DMS79 (cell line): ENCODE data around the gene VPREB3.
"Not testable (repeated sequence)": the region's sequence is repeated elsewhere in the genome, so short reads cannot be mapped to it uniquely, and the experiment has no call there.

ENCODE experiments used
- DNase-seq: peaks from one replicate; lab custom pipeline; 2025; lab: John Stamatoyannopoulos, UW

Gene VPREB3

DNA sequence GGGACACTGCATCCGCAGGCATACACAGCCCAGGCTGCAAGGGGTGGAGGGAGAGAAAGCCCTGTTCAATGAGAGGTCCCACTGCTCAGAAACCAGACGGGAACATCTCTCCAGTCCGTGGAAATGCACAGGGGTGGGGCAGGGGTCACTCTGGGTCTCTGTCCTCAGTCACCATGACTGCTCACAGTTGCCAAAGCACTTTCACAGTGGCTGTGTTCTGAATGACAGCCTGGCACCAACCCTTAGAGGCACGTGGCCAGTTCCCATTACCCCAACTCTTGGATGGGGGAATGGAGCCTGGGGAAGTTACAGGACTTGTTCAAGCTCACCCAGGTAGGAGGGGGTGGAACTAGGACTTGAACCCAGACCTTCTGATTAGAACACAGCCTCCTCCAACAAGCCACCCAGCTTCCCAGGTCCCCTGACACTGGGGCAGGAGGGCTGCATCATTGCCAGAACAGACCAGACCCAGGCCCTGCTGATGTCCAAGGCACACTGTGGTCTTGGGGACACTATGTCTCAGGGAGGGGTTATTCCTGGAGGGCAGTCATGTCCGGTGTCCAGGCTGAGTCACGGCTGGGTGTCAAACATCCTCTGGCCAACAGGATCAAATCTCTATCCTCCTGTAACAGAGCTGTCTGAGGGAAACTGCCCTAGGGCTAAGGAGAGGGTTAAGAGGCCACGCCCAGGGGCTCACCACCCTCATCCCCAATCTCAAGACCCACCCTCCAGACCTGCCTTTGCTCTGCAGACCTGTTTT is 11.5 kb downstream of the VPREB3 start:
- no peak for DNase-seq

GRCh38 chr22:23737696-23738095 is 16.5 kb downstream of the VPREB3 start:
- DNase-seq = no peak

GRCh38 chr22:23728108-23728507 is 26.1 kb downstream of the VPREB3 start:
- DNase-seq = not testable (repeated sequence)

DNA sequence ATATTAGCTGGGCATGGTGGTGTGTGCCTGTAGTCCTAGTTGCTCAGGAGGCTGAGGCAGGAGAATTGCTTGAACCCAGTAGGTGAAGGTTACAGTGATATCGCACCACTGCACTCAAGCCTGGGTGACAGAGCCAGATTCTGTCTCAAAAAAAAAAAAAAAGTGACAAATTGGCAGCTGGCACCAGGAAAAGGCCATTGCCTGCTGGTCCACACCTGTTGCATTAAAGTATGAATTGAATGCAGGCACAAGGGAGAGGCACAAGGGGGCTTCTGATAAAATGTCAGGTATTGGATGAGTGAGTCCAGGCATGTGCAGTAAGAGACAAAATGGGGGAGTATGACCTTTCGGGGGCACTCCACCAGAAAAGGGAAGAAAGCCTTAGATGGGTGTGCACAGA is 31.5 kb downstream of the VPREB3 start:
- no peak for DNase-seq

DNA sequence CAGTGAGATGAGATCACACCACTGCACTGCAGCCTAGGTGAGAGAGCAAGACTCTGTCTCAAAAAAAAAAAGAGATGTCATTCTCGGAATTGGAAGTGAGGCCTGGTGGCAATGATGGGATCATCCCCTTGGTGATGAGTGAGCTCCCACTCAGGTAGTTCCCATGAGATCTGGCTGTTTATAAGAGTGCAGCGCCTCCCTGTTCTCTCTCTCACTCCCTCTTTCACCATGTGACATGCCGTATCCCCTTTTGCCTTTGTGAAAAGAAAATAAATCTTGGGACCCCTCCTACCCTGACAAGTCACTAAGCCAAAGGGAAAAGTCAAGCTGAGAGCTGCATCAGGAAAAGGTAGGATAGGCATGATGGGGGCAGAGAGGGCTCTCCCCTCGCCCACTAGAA is 32.1 kb downstream of the VPREB3 start:
- no peak for DNase-seq

GRCh38 chr22:23720855-23721254 is 33.4 kb downstream of the VPREB3 start:
- no peak for DNase-seq

DNA sequence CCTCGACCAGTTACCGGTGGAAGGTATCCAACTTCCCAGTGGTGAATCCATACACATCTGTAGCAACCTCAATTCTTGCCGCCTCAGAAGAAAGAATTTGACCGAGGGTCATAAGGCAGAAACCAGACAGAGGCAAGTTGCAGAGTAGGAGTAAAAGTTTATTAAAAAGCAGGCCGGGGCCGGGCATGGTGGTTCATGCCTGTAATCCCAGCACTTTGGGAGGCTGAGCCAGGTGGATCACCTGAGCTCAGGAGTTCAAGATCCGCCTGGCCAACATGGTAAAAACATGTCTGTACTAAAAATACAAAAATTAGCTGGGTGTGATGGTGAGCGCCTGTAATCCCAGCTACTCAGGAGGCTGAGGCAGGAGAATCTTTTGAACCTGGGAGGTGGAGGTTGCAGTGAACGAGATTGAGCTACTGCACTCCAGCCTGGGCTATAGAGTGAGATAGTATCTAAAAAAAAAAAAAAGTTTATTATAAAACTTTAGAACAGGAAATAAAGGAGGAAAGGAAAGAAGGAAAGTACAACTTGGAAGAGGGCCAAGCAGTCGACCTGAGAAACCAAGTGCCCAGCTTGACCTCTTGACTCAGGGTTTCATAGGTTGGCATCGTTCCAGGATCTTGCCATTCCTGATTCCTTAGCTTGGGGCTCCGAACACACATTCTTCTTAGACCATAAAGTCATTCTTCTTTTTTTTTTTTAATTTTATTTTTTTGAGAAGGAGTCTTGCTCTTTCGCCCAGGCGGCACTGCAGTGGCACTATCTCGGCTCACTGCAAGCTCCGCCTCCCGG is 35.7 kb downstream of the VPREB3 start:
- DNase-seq = no peak

- DNase-seq = peak; percentile 42
Observed at GRCh38 chr22:23716811-23717801, 37.1 kb downstream of the VPREB3 start.

DNA sequence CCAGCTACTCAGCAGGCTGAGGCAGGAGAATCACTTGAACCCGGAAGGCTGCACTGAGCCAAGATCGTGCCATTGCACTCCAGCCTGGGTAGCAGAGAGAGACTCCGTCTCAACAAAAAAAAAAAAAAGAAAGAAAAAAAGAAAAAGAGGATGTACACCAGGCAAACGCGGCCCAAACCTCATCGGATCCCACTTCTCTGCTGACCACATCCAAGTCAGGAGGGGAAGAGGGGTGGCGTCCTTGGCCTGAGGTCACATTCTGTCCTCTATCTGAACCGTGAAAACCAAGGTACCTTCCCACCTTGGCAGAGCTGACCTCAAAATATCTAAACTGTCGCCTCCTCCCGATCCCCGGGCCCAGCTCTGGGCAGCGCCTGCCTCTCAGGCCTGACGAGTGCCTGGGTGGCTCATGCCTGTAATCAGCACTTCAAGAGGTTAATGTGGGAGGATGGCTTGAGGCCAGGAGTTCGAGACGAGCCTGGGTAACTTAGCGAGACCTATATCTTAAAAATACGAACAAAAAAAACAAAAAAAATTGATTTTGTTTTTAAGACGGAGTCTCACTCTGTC is 38.3 kb downstream of the VPREB3 start:
- DNase-seq = no peak

DNA sequence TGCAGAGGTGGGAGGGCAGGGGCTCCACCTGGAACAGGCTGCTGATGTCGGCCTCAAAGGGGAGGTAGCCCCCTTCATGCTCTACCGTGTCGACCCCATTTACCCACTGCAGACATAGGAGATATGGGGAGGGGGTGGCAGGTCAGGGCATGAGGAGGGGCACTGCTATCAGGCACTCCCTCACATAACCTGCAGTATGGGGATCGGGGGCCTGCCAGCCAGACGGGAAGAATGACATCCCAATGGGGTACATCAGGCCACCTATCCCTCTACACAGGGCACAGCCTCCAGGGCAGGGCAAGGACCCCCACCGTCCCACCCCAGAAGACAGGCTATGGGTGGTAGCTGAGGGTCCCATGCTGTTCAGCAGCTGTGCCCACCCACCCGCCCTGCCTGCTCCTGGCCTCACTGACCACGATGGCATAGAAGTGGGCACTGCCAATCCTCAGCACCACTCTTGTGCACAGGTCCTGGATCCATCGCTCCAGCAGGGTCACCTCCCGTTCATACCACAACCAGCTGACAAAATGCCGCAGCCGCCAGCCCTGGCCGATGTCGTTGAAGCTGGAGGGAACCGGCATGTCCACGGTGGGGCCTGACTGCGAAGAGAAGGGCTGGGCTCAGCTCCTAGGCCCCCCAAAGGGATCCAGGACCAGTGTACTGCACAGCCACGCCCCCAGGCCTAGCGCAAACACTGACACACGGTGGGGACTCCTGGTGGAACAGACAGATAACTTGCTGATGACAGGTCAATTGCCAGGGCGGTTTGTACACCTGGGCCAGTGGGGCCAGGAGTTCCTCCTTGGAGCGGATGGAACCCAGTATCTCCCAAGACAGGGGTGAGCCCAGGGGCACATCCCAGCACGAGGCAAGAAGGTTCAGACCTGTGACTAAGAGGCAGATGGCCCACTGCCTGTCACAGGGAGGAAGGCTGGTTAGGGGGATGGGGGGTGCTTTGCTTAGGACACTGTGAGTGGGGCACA is 39.3 kb downstream of the VPREB3 start:
- DNase-seq = no peak

- DNase-seq = no peak
Observed at GRCh38 chr22:23713696-23714595, 40.3 kb downstream of the VPREB3 start.

GRCh38 chr22:23712256-23712655 is 42.0 kb downstream of the VPREB3 start:
- DNase-seq = no peak

DNA sequence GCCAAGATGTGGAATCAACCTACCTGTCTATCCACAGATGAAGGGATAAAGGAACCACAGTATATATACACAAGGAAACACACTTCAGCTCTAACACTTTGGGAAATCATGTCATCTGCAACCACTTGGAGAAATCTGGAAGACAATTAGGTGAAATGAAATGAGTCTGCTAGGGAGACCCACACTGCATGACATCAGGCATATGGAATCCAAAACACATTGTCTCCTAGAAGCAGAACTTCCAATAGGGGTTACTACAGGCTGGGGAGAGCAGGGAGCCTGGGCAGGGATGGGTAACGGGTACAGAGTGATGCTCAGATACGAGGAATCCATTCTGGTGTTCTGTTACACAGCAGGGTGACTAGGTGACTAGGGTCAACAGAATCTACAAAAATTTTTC is 45.1 kb downstream of the VPREB3 start:
- DNase-seq = no peak

DNA sequence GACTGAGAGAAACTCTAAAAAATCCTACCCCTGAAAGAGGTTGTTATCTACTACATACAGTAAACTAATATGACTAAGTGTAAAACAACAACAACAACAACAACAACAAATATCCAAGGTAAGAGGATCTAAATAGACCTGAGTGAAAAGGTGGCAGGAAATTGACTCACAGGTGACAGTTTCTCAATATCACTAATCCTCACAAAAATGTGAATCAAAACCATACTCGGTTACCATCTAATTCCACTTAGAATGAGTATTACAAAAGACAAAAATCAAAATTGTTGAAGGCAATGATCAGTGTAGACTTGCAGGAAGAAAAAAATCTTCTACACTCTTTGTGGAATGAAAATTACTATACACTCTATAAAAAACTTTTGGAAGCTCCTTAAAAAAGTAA is 46.0 kb downstream of the VPREB3 start:
- DNase-seq = no peak

GRCh38 chr22:23705358-23705757 is 48.9 kb downstream of the VPREB3 start:
- no peak for DNase-seq

DNA sequence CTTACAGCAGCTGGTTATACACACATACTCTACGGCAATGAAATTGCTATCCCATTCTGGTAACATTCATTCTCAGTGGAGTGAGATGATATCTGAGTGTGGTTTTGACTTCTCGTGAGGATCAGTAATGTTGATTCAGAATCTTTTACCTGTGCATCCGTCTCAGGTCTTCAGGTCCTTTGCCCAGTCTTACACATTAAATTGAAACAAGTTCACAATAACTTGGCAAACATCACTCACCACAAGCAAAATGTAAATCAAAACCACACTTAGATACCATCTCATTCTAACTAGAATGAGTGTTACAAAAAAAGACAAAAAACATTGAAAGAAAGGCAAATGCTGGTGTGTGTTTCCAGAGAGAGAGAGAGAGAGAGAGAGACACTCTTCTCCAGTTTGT is 49.4 kb downstream of the VPREB3 start:
- DNase-seq = no peak

- no peak for DNase-seq
Observed at GRCh38 chr22:23704062-23704461, 50.2 kb downstream of the VPREB3 start.
